ENCODE data around the gene PCDHAC2.

Gene PCDHAC2

GRCh38 chr5:141017943-141018342 lies 51.7 kb downstream of the PCDHAC2 start:
- ATAC-seq (ENCODE audit: low read depth) (no peak), DNase-seq (ENCODE audit: low spot score) (no peak)
- TF ChIP-seq CTCF (IDR thresholded peaks at IDR 0.05; ENCODE audit: poor library complexity, severe bottlenecking): no peak
- Histone ChIP-seq H3K36me3 (ENCODE audit: low read depth) (no peaks in the 10 kb centered on the region), H3K27me3 (ENCODE audit: insufficient read depth, poor library complexity, severe bottlenecking) (no peaks in the 10 kb centered on the region), H3K27ac (ENCODE audit: poor library complexity, severe bottlenecking) (no peak overlapping the region), H3K4me1 (ENCODE audit: insufficient read depth, poor library complexity, severe bottlenecking) (no peaks in the 10 kb centered on the region), H3K4me3 (ENCODE audit: severe bottlenecking) (no peak overlapping the region), H3K9me3 (ENCODE audit: severe bottlenecking) (no peaks in the 10 kb centered on the region)
